ENCODE measurements around the gene NCAM2.

DNA sequence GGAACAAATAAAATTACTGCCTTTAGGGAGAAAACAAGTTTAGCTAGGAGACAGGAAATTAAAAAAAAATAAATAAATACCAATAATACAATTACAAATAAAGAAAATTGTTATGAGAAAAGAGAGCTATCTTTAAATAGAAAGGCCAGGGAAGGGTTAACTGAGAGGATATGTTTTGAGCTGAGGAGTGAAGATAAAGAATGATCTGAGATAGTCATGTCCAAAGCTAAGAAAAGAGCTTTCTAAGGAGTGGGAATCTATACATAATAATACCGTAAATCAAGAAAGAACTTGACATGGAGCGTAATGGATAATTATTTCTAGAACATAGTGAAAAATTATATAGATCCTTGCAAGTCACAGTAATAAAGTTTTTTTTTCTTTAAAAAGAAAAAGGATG lies 176.5 kb downstream of the NCAM2 start:
- TF ChIP-seq, protein P1, sequence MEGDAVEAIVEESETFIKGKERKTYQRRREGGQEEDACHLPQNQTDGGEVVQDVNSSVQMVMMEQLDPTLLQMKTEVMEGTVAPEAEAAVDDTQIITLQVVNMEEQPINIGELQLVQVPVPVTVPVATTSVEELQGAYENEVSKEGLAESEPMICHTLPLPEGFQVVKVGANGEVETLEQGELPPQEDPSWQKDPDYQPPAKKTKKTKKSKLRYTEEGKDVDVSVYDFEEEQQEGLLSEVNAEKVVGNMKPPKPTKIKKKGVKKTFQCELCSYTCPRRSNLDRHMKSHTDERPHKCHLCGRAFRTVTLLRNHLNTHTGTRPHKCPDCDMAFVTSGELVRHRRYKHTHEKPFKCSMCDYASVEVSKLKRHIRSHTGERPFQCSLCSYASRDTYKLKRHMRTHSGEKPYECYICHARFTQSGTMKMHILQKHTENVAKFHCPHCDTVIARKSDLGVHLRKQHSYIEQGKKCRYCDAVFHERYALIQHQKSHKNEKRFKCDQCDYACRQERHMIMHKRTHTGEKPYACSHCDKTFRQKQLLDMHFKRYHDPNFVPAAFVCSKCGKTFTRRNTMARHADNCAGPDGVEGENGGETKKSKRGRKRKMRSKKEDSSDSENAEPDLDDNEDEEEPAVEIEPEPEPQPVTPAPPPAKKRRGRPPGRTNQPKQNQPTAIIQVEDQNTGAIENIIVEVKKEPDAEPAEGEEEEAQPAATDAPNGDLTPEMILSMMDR (IDR thresholded peaks at IDR 0.05; ENCODE audit: insufficient read depth, low read length) = no peak
- TF ChIP-seq POLR2AphosphoS5 (IDR thresholded peaks at IDR 0.05; ENCODE audit: low read depth) (no peak), GABPA (IDR thresholded peaks at IDR 0.05; ENCODE audit: low read depth) (no peak), SPI1 (IDR thresholded peaks at IDR 0.05; ENCODE audit: borderline replicate concordance, low read depth) (no peak)
- TF ChIP-seq, protein P2, sequence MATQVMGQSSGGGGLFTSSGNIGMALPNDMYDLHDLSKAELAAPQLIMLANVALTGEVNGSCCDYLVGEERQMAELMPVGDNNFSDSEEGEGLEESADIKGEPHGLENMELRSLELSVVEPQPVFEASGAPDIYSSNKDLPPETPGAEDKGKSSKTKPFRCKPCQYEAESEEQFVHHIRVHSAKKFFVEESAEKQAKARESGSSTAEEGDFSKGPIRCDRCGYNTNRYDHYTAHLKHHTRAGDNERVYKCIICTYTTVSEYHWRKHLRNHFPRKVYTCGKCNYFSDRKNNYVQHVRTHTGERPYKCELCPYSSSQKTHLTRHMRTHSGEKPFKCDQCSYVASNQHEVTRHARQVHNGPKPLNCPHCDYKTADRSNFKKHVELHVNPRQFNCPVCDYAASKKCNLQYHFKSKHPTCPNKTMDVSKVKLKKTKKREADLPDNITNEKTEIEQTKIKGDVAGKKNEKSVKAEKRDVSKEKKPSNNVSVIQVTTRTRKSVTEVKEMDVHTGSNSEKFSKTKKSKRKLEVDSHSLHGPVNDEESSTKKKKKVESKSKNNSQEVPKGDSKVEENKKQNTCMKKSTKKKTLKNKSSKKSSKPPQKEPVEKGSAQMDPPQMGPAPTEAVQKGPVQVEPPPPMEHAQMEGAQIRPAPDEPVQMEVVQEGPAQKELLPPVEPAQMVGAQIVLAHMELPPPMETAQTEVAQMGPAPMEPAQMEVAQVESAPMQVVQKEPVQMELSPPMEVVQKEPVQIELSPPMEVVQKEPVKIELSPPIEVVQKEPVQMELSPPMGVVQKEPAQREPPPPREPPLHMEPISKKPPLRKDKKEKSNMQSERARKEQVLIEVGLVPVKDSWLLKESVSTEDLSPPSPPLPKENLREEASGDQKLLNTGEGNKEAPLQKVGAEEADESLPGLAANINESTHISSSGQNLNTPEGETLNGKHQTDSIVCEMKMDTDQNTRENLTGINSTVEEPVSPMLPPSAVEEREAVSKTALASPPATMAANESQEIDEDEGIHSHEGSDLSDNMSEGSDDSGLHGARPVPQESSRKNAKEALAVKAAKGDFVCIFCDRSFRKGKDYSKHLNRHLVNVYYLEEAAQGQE (IDR thresholded peaks at IDR 0.05; ENCODE audit: insufficient replicate concordance, low read depth) = no peak

All from HL-60 (cell line).